ENCODE results near the gene SIAH1.
A peak's percentile ranks its signal among the peaks of the same experiment; 100 is the strongest.
"Not testable (repeated sequence)": the region's sequence is repeated elsewhere in the genome, so short reads cannot be mapped to it uniquely, and the experiment has no call there.

Gene SIAH1
- 29.4 to 32.7 reads per million in 2 donors for total RNA-seq

- DNase-seq: peak; percentile 88
Measured at GRCh38 chr16:48385253-48386150, at the start of gene SIAH1. Gene SIAH1, minus strand, starts transcription at chr16:48385413. Its CDS starts 22,985 bp downstream, at chr16:48362428.

- no peak for DNase-seq
Measured at GRCh38 chr16:48434653-48435317, 49.6 kb upstream of the SIAH1 start.

- DNase-seq: no peak
Measured at GRCh38 chr16:48433850-48434530, 48.8 kb upstream of the SIAH1 start.

GRCh38 chr16:48433116-48433849 is 48.1 kb upstream of the SIAH1 start:
- no peak for DNase-seq

- no peak for DNase-seq
Measured at GRCh38 chr16:48432136-48432535, 46.9 kb upstream of the SIAH1 start.

GRCh38 chr16:48430890-48431289 is 45.7 kb upstream of the SIAH1 start:
- DNase-seq: no peak

- no peak for DNase-seq
Measured at GRCh38 chr16:48426244-48427141, 41.3 kb upstream of the SIAH1 start.

GRCh38 chr16:48422537-48422936 is 37.3 kb upstream of the SIAH1 start:
- DNase-seq: no peak

- no peak for DNase-seq
Measured at GRCh38 chr16:48421741-48422140, 36.5 kb upstream of the SIAH1 start.

GRCh38 chr16:48420437-48420836 is 35.2 kb upstream of the SIAH1 start:
- DNase-seq: no peak

GRCh38 chr16:48416617-48417016 is 31.4 kb upstream of the SIAH1 start:
- DNase-seq: not testable (repeated sequence)

- no peak for DNase-seq
Measured at GRCh38 chr16:48413272-48413671, 28.1 kb upstream of the SIAH1 start.

GRCh38 chr16:48409839-48410632 is 24.8 kb upstream of the SIAH1 start:
- no peak for DNase-seq

- DNase-seq: no peak
Measured at GRCh38 chr16:48408688-48409087, 23.5 kb upstream of the SIAH1 start.

- DNase-seq: no peak
Measured at GRCh38 chr16:48405907-48406306, 20.7 kb upstream of the SIAH1 start.

GRCh38 chr16:48405153-48405552 is 19.9 kb upstream of the SIAH1 start:
- DNase-seq: no peak

- DNase-seq: not testable (repeated sequence)
Measured at GRCh38 chr16:48402547-48402946, 17.3 kb upstream of the SIAH1 start.

GRCh38 chr16:48395375-48395774 is 10.2 kb upstream of the SIAH1 start:
- DNase-seq: no peak

- DNase-seq: no peak
Measured at GRCh38 chr16:48394355-48394703, 9.1 kb upstream of the SIAH1 start.

GRCh38 chr16:48393485-48394354 is 8.5 kb upstream of the SIAH1 start:
- no peak for DNase-seq
